DND-41 (cell line): ENCODE results near the gene PSMD12.
"Not testable (repeated sequence)": the region's sequence is repeated elsewhere in the genome, so short reads cannot be mapped to it uniquely, and the experiment has no call there.

ENCODE experiments used
- CTCF ChIP-seq: IDR thresholded peaks from 2 replicates; pipeline ENCODE4 v1.5.1; 2012; ENCODE audit warnings: borderline replicate concordance, low read length, moderate library complexity, mild to moderate bottlenecking; ENCODE audit not compliant: poor library complexity, severe bottlenecking; ENCODE audit errors: extremely low read depth
- EZH2 ChIP-seq: IDR thresholded peaks from 3 replicates; pipeline ENCODE4 v1.6.1; 2012; ENCODE audit warnings: borderline replicate concordance, low read depth, mild to moderate bottlenecking, moderate library complexity, low read length, inconsistent platforms; ENCODE audit not compliant: severe bottlenecking

DNA sequence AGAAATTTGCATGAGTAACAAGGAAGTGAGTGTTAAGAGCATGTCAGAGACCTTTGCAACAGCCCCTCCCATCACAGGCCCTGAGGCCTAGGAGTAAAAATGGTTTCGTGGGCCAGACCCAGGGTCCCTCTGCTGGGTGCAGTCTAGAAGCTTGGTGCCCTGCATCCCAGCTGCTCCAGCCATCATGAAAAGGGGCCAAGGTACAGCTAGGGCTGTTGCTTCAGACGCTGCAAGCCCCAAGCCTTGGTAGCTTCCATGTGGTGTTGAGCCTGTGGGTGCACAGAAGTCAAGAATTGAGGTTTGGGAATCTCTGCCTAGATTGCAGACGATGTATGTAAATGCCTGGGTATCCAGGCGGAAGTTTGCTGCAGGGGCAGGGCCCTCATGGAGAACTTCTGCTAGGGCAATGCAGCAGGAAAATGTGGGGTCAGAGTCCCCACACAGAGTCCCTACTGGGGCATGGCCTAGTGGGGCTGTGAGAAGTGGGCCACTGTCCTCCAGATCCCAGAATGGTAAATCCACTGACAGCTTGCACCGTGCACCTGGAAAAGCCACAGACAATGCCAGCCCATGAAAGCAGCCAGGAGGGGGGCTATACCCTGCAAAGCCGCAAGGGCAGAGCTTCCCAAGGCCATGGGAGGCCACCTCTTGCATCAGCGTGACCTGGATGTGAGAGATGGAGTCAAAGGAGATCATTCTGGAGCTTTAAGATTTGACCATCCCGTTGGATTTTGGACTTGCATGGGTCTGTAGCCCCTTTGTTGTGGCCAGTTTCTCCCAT, 34.8 kb downstream of the PSMD12 start:
- not testable (repeated sequence) for TF ChIP-seq CTCF, EZH2
